ENCODE results near the gene ADRB1. TPM values are rescaled to one million over a fixed set of nuclear protein-coding genes. Genes with fewer than 3 reads are reported as not detected.

Gene ADRB1
- total and polyA plus RNA-seq, 2 experiments from 2014 or later: 0.23 to 0.24 TPM

- Histone ChIP-seq H3K4me1 (ENCODE audit: insufficient read depth) (no peaks in the 10 kb centered on the region), H3K79me2 (replicated peaks; ENCODE audit: insufficient read depth) (no peaks in the 10 kb centered on the region), H3K4me2 (no peak overlapping the region), H3K27me3 (ENCODE audit: insufficient read depth) (no peaks in the 10 kb centered on the region), H3K27ac (ENCODE audit: low read depth) (no peak overlapping the region), H4K20me1 (replicated peaks; ENCODE audit: insufficient read depth) (no peaks in the 10 kb centered on the region), H3F3A (replicated peaks; ENCODE audit: low read depth) (no peaks in the 10 kb centered on the region), H3K4me3 (no peak overlapping the region), H3K9me2 (ENCODE audit: insufficient read depth) (no peaks in the 10 kb centered on the region), H3K36me3 (ENCODE audit: insufficient read depth) (no peaks in the 10 kb centered on the region), H2AFZ (no peak overlapping the region)
- ATAC-seq (no peak), DNase-seq (ENCODE audit: low spot score) (no peak)
- H3K27ac Mint-ChIP-seq: no peak overlapping the region
- H3K27me3 Mint-ChIP-seq (ENCODE audit: insufficient read depth, low read depth, poor library complexity): peaks cover 3% of the 10 kb centered on the region
- no peak overlapping the region for H3K4me3 Mint-ChIP-seq
- peaks cover 7% of the 10 kb centered on the region; the same call in 2 of the 3 replicates for H3K4me1 Mint-ChIP-seq
- no peaks in the 10 kb centered on the region for H3K9me3 Mint-ChIP-seq
- no peaks in the 10 kb centered on the region for H3K36me3 Mint-ChIP-seq (ENCODE audit: low read depth)
- TF ChIP-seq, protein P1, sequence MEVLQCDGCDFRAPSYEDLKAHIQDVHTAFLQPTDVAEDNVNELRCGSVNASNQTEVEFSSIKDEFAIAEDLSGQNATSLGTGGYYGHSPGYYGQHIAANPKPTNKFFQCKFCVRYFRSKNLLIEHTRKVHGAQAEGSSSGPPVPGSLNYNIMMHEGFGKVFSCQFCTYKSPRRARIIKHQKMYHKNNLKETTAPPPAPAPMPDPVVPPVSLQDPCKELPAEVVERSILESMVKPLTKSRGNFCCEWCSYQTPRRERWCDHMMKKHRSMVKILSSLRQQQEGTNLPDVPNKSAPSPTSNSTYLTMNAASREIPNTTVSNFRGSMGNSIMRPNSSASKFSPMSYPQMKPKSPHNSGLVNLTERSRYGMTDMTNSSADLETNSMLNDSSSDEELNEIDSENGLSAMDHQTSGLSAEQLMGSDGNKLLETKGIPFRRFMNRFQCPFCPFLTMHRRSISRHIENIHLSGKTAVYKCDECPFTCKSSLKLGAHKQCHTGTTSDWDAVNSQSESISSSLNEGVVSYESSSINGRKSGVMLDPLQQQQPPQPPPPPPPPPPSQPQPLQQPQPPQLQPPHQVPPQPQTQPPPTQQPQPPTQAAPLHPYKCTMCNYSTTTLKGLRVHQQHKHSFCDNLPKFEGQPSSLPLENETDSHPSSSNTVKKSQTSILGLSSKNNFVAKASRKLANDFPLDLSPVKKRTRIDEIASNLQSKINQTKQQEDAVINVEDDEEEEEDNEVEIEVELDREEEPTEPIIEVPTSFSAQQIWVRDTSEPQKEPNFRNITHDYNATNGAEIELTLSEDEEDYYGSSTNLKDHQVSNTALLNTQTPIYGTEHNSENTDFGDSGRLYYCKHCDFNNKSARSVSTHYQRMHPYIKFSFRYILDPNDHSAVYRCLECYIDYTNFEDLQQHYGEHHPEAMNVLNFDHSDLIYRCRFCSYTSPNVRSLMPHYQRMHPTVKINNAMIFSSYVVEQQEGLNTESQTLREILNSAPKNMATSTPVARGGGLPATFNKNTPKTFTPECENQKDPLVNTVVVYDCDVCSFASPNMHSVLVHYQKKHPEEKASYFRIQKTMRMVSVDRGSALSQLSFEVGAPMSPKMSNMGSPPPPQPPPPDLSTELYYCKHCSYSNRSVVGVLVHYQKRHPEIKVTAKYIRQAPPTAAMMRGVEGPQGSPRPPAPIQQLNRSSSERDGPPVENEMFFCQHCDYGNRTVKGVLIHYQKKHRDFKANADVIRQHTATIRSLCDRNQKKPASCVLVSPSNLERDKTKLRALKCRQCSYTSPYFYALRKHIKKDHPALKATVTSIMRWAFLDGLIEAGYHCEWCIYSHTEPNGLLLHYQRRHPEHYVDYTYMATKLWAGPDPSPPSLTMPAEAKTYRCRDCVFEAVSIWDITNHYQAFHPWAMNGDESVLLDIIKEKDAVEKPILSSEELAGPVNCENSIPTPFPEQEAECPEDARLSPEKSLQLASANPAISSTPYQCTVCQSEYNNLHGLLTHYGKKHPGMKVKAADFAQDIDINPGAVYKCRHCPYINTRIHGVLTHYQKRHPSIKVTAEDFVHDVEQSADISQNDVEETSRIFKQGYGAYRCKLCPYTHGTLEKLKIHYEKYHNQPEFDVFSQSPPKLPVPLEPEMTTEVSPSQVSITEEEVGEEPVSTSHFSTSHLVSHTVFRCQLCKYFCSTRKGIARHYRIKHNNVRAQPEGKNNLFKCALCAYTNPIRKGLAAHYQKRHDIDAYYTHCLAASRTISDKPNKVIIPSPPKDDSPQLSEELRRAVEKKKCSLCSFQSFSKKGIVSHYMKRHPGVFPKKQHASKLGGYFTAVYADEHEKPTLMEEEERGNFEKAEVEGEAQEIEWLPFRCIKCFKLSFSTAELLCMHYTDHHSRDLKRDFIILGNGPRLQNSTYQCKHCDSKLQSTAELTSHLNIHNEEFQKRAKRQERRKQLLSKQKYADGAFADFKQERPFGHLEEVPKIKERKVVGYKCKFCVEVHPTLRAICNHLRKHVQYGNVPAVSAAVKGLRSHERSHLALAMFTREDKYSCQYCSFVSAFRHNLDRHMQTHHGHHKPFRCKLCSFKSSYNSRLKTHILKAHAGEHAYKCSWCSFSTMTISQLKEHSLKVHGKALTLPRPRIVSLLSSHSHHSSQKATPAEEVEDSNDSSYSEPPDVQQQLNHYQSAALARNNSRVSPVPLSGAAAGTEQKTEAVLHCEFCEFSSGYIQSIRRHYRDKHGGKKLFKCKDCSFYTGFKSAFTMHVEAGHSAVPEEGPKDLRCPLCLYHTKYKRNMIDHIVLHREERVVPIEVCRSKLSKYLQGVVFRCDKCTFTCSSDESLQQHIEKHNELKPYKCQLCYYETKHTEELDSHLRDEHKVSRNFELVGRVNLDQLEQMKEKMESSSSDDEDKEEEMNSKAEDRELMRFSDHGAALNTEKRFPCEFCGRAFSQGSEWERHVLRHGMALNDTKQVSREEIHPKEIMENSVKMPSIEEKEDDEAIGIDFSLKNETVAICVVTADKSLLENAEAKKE (CRISPR knock-in tag; IDR thresholded peaks at IDR 0.05): no peak
- no peak for TF ChIP-seq EZH2 (IDR thresholded peaks at IDR 0.05; ENCODE audit: low read depth, unreplicated experiment)
- TF ChIP-seq NANOG (IDR thresholded peaks at IDR 0.05; ENCODE audit: borderline replicate concordance): no peak
- TF ChIP-seq ZNF331 (CRISPR knock-in tag; IDR thresholded peaks at IDR 0.05; ENCODE audit: low read depth): no peak
- TF ChIP-seq, protein P2, sequence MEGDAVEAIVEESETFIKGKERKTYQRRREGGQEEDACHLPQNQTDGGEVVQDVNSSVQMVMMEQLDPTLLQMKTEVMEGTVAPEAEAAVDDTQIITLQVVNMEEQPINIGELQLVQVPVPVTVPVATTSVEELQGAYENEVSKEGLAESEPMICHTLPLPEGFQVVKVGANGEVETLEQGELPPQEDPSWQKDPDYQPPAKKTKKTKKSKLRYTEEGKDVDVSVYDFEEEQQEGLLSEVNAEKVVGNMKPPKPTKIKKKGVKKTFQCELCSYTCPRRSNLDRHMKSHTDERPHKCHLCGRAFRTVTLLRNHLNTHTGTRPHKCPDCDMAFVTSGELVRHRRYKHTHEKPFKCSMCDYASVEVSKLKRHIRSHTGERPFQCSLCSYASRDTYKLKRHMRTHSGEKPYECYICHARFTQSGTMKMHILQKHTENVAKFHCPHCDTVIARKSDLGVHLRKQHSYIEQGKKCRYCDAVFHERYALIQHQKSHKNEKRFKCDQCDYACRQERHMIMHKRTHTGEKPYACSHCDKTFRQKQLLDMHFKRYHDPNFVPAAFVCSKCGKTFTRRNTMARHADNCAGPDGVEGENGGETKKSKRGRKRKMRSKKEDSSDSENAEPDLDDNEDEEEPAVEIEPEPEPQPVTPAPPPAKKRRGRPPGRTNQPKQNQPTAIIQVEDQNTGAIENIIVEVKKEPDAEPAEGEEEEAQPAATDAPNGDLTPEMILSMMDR (conservative IDR thresholded peaks at IDR 0.05; ENCODE audit: low read depth in 2 of 2): no peak
- no peak for TF ChIP-seq EZH2phosphoT487 (IDR thresholded peaks at IDR 0.05; ENCODE audit: unreplicated experiment)
- TF ChIP-seq POLR2AphosphoS5 (IDR thresholded peaks at IDR 0.05; ENCODE audit: low read depth): no peak
- TF ChIP-seq REST (IDR thresholded peaks at IDR 0.05; ENCODE audit: unreplicated experiment): no peak
- no peak for TF ChIP-seq STAT1 (IDR thresholded peaks at IDR 0.05; ENCODE audit: unreplicated experiment)
- TF ChIP-seq ZNF114 (CRISPR knock-in tag; IDR thresholded peaks at IDR 0.05): no peak
- no peak for TF ChIP-seq JUNB (IDR thresholded peaks at IDR 0.05; ENCODE audit: unreplicated experiment)
- TF ChIP-seq, protein P3, sequence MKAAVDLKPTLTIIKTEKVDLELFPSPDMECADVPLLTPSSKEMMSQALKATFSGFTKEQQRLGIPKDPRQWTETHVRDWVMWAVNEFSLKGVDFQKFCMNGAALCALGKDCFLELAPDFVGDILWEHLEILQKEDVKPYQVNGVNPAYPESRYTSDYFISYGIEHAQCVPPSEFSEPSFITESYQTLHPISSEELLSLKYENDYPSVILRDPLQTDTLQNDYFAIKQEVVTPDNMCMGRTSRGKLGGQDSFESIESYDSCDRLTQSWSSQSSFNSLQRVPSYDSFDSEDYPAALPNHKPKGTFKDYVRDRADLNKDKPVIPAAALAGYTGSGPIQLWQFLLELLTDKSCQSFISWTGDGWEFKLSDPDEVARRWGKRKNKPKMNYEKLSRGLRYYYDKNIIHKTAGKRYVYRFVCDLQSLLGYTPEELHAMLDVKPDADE (IDR thresholded peaks at IDR 0.05): no peak
- no peak for TF ChIP-seq CREB1 (CRISPR knock-in tag; IDR thresholded peaks at IDR 0.05; ENCODE audit: low read depth)
Observed at GRCh38 chr10:114073395-114074186, 29.9 kb downstream of the ADRB1 start.
